GM18502 (cell line): ENCODE measurements around the gene USP15.
A peak's percentile ranks its signal among the peaks of the same experiment; 100 is the strongest.

Experiments
- ATAC-seq: cut with Tn5 transposase; IDR thresholded peaks from one replicate; pipeline ENCODE4 v1.9.1; 2021; ENCODE audit warnings: mild to moderate bottlenecking; ENCODE audit not compliant: unreplicated experiment, poor library complexity

USP15 gene

GRCh38 chr12:62259993-62260732 is at the start of gene USP15:
Gene USP15, plus strand, starts transcription at chr12:62260404. Its CDS starts 11 bp downstream, at chr12:62260415.
- peak; percentile 80 for ATAC-seq

- peak; percentile 86 for ATAC-seq
These were observed 49.8 kb upstream of the USP15 start for GRCh38 chr12:62210422-62210821.

- ATAC-seq, result no peak
These were observed 48.7 kb upstream of the USP15 start for GRCh38 chr12:62211510-62211909.

GRCh38 chr12:62214846-62215245 is 45.4 kb upstream of the USP15 start:
- no peak for ATAC-seq

- no peak for ATAC-seq
These were observed 44.7 kb upstream of the USP15 start for GRCh38 chr12:62215506-62215905.

- ATAC-seq, result no peak
These were observed 42.6 kb upstream of the USP15 start for GRCh38 chr12:62217466-62218194.

GRCh38 chr12:62221107-62221506 is 39.1 kb upstream of the USP15 start:
- ATAC-seq, result no peak

GRCh38 chr12:62224601-62225000 is 35.6 kb upstream of the USP15 start:
- no peak for ATAC-seq

- no peak for ATAC-seq
These were observed 33.1 kb upstream of the USP15 start for GRCh38 chr12:62227091-62227490.

GRCh38 chr12:62230652-62231051 is 29.6 kb upstream of the USP15 start:
- ATAC-seq, result no peak

- ATAC-seq, result no peak
These were observed 28.0 kb upstream of the USP15 start for GRCh38 chr12:62232143-62232729.

- ATAC-seq, result no peak
These were observed 26.4 kb upstream of the USP15 start for GRCh38 chr12:62233805-62234204.

GRCh38 chr12:62239571-62239970 is 20.6 kb upstream of the USP15 start:
- no peak for ATAC-seq

- no peak for ATAC-seq
These were observed 12.7 kb upstream of the USP15 start for GRCh38 chr12:62247281-62248045.

- no peak for ATAC-seq
These were observed 11.3 kb upstream of the USP15 start for GRCh38 chr12:62248873-62249272.

- no peak for ATAC-seq
These were observed 10.8 kb upstream of the USP15 start for GRCh38 chr12:62249419-62249818.

- ATAC-seq, result peak; percentile 97
These were observed 9.3 kb upstream of the USP15 start for GRCh38 chr12:62250671-62251608.

GRCh38 chr12:62251609-62251958 is 8.6 kb upstream of the USP15 start:
- ATAC-seq, result peak; percentile 33

GRCh38 chr12:62252576-62252975 is 7.6 kb upstream of the USP15 start:
- no peak for ATAC-seq

GRCh38 chr12:62254967-62255366 is 5.2 kb upstream of the USP15 start:
- ATAC-seq, result no peak
